Chondrocyte (in vitro differentiated cells): ENCODE results near the gene B3GALNT2. TPM values are rescaled to one million over a fixed set of nuclear protein-coding genes. Genes with fewer than 3 reads are reported as not detected.
A peak's percentile ranks its signal among the peaks of the same experiment; 100 is the strongest.
"Not testable (repeated sequence)": the region's sequence is repeated elsewhere in the genome, so short reads cannot be mapped to it uniquely, and the experiment has no call there.

Source experiments
- DNase-seq: peaks from one replicate; pipeline ENCODE4 v3.0.0; 2021; ENCODE audit warnings: mixed read lengths, low spot score
- H3K27ac Mint-ChIP-seq: one replicate; pipeline ENCODE4 v1.8.0; 2021; ENCODE audit warnings: mild to moderate bottlenecking, moderate library complexity, mixed read lengths; ENCODE audit not compliant: unreplicated experiment
- H3K27me3 Mint-ChIP-seq: 2 replicates; pipeline ENCODE4 v1.8.0; 2021; ENCODE audit warnings: low read depth, mixed read lengths
- H3K36me3 Mint-ChIP-seq: 2 replicates; pipeline ENCODE4 v1.8.0; 2021; ENCODE audit warnings: low read depth, mixed read lengths
- H3K4me1 Mint-ChIP-seq: 2 replicates; pipeline ENCODE4 v1.8.0; 2021; ENCODE audit warnings: low read depth, mild to moderate bottlenecking, mixed read lengths
- H3K4me3 Mint-ChIP-seq: one replicate; pipeline ENCODE4 v1.8.0; 2021; ENCODE audit warnings: mild to moderate bottlenecking, moderate library complexity, mixed read lengths; ENCODE audit not compliant: unreplicated experiment
- H3K9me3 Mint-ChIP-seq: 2 replicates; pipeline ENCODE4 v1.8.0; 2021; ENCODE audit warnings: low read depth, mixed read lengths
- CTCF ChIP-seq: fragments of 200-600 bp; sonication (generic); IDR thresholded peaks from 2 replicates; pipeline ENCODE4 v1.5.0; 2021; ENCODE audit warnings: antibody characterized with exemption, mild to moderate bottlenecking, moderate library complexity
- total RNA-seq: library from RNA; stranded (reverse); gene quantifications from 3 replicates; pipeline ENCODE4 v1.2.1, GENCODE V29; 2021

The B3GALNT2 gene
- total RNA-seq, 1 donor from 2014 or later = 30.4 TPM

- Mint-ChIP-seq H3K9me3 (no peaks in the 10 kb centered on the region), H3K4me1 (no peaks in the 10 kb centered on the region), H3K27me3 (peaks cover 2% of the 10 kb centered on the region), H3K36me3 (no peaks in the 10 kb centered on the region), H3K27ac (no peak overlapping the region), H3K4me3 (no peak overlapping the region)
- DNase-seq = no peak
- no peak for TF ChIP-seq CTCF
Observed at GRCh38 chr1:235545292-235545930, 41.2 kb upstream of the B3GALNT2 start.

GRCh38 chr1:235542845-235543244 lies 38.6 kb upstream of the B3GALNT2 start:
- H3K4me1 Mint-ChIP-seq, H3K27me3 Mint-ChIP-seq, DNase-seq, H3K36me3 Mint-ChIP-seq, H3K27ac Mint-ChIP-seq, H3K9me3 Mint-ChIP-seq, H3K4me3 Mint-ChIP-seq: not testable (repeated sequence)

- no peak overlapping the region for H3K27ac Mint-ChIP-seq
- TF ChIP-seq CTCF = no peak
- no peak overlapping the region for H3K4me3 Mint-ChIP-seq
- peaks cover 7% of the 10 kb centered on the region for H3K4me1 Mint-ChIP-seq
- no peaks in the 10 kb centered on the region for H3K36me3 Mint-ChIP-seq
- no peak for DNase-seq
- peaks cover 3% of the 10 kb centered on the region for H3K9me3 Mint-ChIP-seq
- H3K27me3 Mint-ChIP-seq = no peaks in the 10 kb centered on the region
Observed at GRCh38 chr1:235533476-235534168, 29.4 kb upstream of the B3GALNT2 start.

GRCh38 chr1:235532360-235532759 lies 28.1 kb upstream of the B3GALNT2 start:
- H3K27me3 Mint-ChIP-seq = no peaks in the 10 kb centered on the region
- peaks cover 3% of the 10 kb centered on the region for H3K9me3 Mint-ChIP-seq
- DNase-seq = no peak
- H3K36me3 Mint-ChIP-seq = no peaks in the 10 kb centered on the region
- no peak overlapping the region for H3K4me3 Mint-ChIP-seq
- H3K27ac Mint-ChIP-seq = peak overlapping the region; percentile 0
- H3K4me1 Mint-ChIP-seq = peaks cover 7% of the 10 kb centered on the region
- TF ChIP-seq CTCF = no peak

- no peak for DNase-seq
- no peak for TF ChIP-seq CTCF
- Mint-ChIP-seq H3K4me1 (peaks cover 1% of the 10 kb centered on the region), H3K9me3 (peaks cover 3% of the 10 kb centered on the region), H3K27me3 (no peaks in the 10 kb centered on the region), H3K4me3 (no peak overlapping the region), H3K27ac (no peak overlapping the region), H3K36me3 (no peaks in the 10 kb centered on the region)
Observed at GRCh38 chr1:235527196-235527814, 23.1 kb upstream of the B3GALNT2 start.
